Purkinje cell (primary cell): Measurements from ENCODE around the gene TNFAIP8L1. TPM values are rescaled to one million over a fixed set of nuclear protein-coding genes. Genes with fewer than 3 reads are reported as not detected.

Source experiments
- polyA plus RNA-seq: library from polyadenylated mRNA; unstranded; fragments of >200 nt; fragmentation: Nextera tagmentation; gene quantifications from 2 replicates; pipeline ENCODE4 v1.2.1, GENCODE V29; 2014

The TNFAIP8L1 gene
- polyA plus RNA-seq: 1.5 TPM in 1 of 2 replicates, not detected in the other

GRCh38 chr19:4638828-4639530 lies at the start of gene TNFAIP8L1:
Gene TNFAIP8L1, plus strand, starts transcription at chr19:4639516. Its CDS starts 12,354 bp downstream, at chr19:4651870.

GRCh38 chr19:4669723-4670480 lies 30.6 kb downstream of the TNFAIP8L1 start, which contains the start of gene MYDGF:
Gene MYDGF, minus strand, starts transcription at chr19:4670342. Its CDS starts 8 bp downstream, at chr19:4670334.

Other genes with a start within 250 kb of the TNFAIP8L1 start
- gene SH3GL1, start 239.0 kb upstream of the TNFAIP8L1 start, polyA plus RNA-seq: 1.6 and 2.8 TPM in 2 replicates
- 0.75 and 2.4 TPM in 2 replicates for gene CHAF1A, start 236.9 kb upstream of the TNFAIP8L1 start, polyA plus RNA-seq
- 12.1 and 14.0 TPM in 2 replicates for gene UBXN6, start 181.7 kb upstream of the TNFAIP8L1 start, polyA plus RNA-seq
- gene HDGFL2, start 167.2 kb upstream of the TNFAIP8L1 start, polyA plus RNA-seq: 1.7 and 3.8 TPM in 2 replicates
- not detected in 2 replicates for gene PLIN4, start 121.0 kb upstream of the TNFAIP8L1 start, polyA plus RNA-seq
- gene PLIN5, start 104.3 kb upstream of the TNFAIP8L1 start, polyA plus RNA-seq: 0.75 and 0.87 TPM in 2 replicates
- not detected in 2 replicates for gene LRG1, start 99.5 kb upstream of the TNFAIP8L1 start, polyA plus RNA-seq
- gene SEMA6B, start 79.8 kb upstream of the TNFAIP8L1 start, polyA plus RNA-seq: 1.0 and 1.1 TPM in 2 replicates
- 47.3 and 63.5 TPM in 2 replicates for gene MYDGF, start 30.8 kb downstream of the TNFAIP8L1 start, polyA plus RNA-seq
- 1.3 and 3.1 TPM in 2 replicates for gene DPP9, start 84.3 kb downstream of the TNFAIP8L1 start, polyA plus RNA-seq
- 0.05 TPM in 1 of 2 replicates, not detected in the other for gene FEM1A, start 152.2 kb downstream of the TNFAIP8L1 start, polyA plus RNA-seq
- 0.20 and 1.4 TPM in 2 replicates for gene TICAM1, start 192.2 kb downstream of the TNFAIP8L1 start, polyA plus RNA-seq
- 1.8 and 2.4 TPM in 2 replicates for gene PLIN3, start 228.2 kb downstream of the TNFAIP8L1 start, polyA plus RNA-seq